ENCODE measurements around the gene RBM23.

DNA sequence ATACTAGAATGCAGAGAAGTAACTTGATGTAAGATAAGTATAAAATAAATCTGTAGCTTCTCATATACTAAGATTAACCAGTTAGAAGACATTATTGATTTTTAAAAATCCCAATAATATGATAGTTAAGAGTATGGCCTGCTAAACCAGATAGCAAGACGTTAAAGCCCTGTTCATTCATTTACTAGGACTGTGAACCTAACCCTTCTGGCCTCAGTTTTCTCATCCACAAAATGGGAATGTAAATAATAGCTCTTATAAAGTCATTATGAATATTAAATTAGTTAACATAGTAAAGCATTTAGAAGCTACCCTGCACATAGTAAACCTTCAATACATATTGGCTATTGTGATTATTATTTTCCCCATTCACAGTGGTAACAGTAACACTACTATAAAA lies 16.2 kb upstream of the RBM23 start:
- TF ChIP-seq, protein P1, sequence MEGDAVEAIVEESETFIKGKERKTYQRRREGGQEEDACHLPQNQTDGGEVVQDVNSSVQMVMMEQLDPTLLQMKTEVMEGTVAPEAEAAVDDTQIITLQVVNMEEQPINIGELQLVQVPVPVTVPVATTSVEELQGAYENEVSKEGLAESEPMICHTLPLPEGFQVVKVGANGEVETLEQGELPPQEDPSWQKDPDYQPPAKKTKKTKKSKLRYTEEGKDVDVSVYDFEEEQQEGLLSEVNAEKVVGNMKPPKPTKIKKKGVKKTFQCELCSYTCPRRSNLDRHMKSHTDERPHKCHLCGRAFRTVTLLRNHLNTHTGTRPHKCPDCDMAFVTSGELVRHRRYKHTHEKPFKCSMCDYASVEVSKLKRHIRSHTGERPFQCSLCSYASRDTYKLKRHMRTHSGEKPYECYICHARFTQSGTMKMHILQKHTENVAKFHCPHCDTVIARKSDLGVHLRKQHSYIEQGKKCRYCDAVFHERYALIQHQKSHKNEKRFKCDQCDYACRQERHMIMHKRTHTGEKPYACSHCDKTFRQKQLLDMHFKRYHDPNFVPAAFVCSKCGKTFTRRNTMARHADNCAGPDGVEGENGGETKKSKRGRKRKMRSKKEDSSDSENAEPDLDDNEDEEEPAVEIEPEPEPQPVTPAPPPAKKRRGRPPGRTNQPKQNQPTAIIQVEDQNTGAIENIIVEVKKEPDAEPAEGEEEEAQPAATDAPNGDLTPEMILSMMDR (IDR thresholded peaks at IDR 0.05; ENCODE audit: extremely low read depth in 1 of 2, insufficient read depth in 1 of 2, low read depth in 1 of 2, low read length in 2 of 2) = no peak
- no peak for TF ChIP-seq GATA2 (IDR thresholded peaks at IDR 0.05; ENCODE audit: insufficient read depth, insufficient read length, low read depth, low read length)

Data from endothelial cell of umbilical vein (primary cell).